Testis (tissue), 2 donors: Measurements from ENCODE around the gene EXOC4.

Experiments used
- POLR2A ChIP-seq: fragments of 450-650 bp; IDR thresholded peaks from one replicate; pipeline ENCODE4 v1.6.1; 2017; ENCODE audit warnings: antibody characterized with exemption, mild to moderate bottlenecking, moderate library complexity
- TF ChIP-seq, protein P1 (sequence below), 3 experiments: fragments of 450-650 bp in 2 of 3; fragments of 200-600 bp in 1 of 3; sonication (generic) in 1 of 3; IDR thresholded peaks; one replicate each; pipeline ENCODE4 v1.5.1; 2016 to 2019; ENCODE audit warnings: antibody characterized with exemption in 3 of 3, mild to moderate bottlenecking in 2 of 3, moderate library complexity in 1 of 3

DNA sequence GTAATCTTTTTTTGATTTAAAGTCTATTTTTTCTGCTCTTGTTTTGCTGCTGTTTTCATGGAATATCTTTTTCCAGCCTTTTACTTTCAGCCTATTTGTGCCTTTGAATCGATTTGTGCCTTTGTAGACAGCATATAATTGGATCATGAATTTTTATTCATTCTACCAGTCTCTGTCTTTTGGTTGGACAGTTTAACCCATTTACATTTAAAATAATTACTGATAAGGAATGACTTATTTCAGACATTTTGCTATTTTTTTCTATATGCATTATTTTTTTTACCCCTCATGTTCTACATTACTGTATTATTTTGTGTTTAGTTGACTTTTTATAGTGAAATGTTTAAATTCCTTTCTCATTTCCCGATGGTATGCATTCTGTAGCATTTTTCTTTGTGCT lies 99.6 kb downstream of the EXOC4 start:
- no peak for TF ChIP-seq POLR2A
- TF ChIP-seq, protein P1, sequence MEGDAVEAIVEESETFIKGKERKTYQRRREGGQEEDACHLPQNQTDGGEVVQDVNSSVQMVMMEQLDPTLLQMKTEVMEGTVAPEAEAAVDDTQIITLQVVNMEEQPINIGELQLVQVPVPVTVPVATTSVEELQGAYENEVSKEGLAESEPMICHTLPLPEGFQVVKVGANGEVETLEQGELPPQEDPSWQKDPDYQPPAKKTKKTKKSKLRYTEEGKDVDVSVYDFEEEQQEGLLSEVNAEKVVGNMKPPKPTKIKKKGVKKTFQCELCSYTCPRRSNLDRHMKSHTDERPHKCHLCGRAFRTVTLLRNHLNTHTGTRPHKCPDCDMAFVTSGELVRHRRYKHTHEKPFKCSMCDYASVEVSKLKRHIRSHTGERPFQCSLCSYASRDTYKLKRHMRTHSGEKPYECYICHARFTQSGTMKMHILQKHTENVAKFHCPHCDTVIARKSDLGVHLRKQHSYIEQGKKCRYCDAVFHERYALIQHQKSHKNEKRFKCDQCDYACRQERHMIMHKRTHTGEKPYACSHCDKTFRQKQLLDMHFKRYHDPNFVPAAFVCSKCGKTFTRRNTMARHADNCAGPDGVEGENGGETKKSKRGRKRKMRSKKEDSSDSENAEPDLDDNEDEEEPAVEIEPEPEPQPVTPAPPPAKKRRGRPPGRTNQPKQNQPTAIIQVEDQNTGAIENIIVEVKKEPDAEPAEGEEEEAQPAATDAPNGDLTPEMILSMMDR (IDR thresholded peaks at IDR 0.05), result no peak
